Measurements from ENCODE around the gene SESTD1.

The SESTD1 gene

GRCh38 chr2:179264368-179265081 is at the start of gene SESTD1:
Gene SESTD1 (minus strand): TSS chr2:179264832. CDS start chr2:179191841, 72,991 bp downstream.
- DNase-seq (ENCODE audit: insufficient read length, low spot score) (no peak), FAIRE-seq (peak; percentile 59)

DNA sequence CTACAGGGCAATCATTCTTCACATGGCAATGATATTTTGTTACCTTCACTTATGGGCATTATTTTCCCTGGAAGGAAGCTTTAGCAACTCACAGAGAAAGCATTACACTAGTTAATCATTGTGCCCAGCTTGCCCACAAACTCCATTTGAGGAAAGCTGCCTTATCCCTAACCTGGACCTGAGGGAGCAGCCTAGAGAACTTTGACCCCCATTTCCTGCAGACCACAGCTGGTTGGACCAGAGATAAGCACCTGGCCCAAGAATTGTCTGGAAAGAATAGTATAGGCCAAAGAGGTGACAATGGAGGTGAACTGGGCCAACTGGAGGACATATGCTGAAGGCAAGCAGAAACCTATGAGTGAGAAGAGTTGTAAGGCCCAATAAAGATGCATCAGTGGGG is 48.4 kb upstream of the SESTD1 start:
- no peak for FAIRE-seq
- DNase-seq (ENCODE audit: insufficient read length, low spot score) = no peak

- FAIRE-seq = no peak
- DNase-seq (ENCODE audit: insufficient read length, low spot score) = no peak
Measured at GRCh38 chr2:179311101-179311500, 46.5 kb upstream of the SESTD1 start.

DNA sequence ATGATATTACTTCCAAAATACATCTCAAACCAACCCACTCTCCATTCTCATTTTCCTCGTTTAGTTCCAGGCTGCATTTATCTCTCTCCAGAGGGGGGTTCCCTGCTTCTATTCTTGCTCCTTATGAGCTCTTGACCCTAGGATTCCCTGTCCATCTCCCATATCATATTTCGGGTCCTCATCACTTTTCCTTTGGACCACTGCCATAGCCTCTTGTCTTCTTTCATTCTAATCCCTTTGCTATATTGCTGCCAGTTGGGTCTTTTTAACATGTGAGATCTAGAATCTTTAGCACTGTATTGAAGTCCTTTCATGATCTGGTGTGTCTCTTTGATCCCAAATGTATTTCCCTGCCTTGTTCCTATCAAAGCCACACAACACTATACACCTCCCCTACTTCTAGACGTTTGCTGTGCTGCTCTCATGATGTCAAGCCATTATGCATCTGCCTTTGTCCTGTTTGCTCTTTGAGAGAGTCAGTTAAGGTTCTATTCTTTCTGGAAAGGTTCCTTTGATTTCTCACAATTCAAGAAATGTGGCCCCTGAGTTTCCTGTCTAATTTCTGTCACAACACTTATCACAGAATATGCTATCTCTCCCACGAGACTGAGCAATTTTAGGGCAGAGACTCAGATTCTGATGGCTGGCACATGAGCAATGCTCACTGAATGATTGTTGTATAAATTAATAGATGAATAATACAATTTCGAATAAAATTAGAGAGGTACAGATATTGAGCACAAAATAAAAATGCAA is 43.2 kb upstream of the SESTD1 start:
- no peak for DNase-seq (ENCODE audit: insufficient read length, low spot score)
- FAIRE-seq = no peak

GRCh38 chr2:179305125-179305524 is 40.5 kb upstream of the SESTD1 start:
- FAIRE-seq (no peak), DNase-seq (ENCODE audit: insufficient read length, low spot score) (no peak)

GRCh38 chr2:179304424-179304823 is 39.8 kb upstream of the SESTD1 start:
- no peak for FAIRE-seq
- DNase-seq (ENCODE audit: insufficient read length, low spot score) = no peak

DNA sequence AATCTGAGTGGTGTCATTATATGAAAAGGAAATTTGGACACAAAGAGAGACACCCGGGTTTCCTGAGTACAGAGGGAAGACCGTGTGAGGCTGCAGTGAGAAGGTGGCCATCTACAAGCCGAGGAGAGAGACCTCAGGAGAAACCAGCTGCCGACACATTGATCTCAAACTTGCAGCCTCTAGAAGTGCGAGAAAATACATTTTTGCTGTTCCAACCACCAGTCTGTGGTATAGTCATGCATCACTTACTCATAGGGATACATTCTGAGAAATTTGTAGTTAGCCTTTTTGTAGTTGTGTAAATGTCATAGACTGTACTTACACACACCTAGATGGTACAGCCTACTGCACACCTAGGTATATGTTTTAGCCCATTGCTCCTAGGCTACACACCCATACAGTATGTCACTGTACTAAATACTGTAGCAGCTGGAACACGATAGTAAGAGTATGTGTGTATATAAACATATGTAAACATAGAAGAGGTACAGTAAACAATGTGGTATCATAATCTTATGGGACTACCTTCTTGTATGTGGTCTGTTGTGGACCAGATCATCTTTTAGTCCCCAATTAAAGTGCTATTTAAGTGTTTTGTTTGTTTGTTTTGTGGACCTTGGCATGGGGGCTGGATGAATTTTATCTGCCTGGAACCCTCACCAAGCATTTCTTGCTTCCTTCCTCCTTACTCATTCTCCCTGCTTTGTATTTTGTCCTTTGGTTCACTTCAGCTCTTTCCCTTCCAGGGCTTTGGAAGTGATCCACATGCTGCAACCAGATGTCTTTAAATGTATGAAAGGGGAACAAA is 38.3 kb upstream of the SESTD1 start:
- no peak for FAIRE-seq
- DNase-seq (ENCODE audit: insufficient read length, low spot score) = no peak

GRCh38 chr2:179302149-179302548 is 37.5 kb upstream of the SESTD1 start:
- DNase-seq (ENCODE audit: insufficient read length, low spot score) (no peak), FAIRE-seq (no peak)

GRCh38 chr2:179298666-179299065 is 34.0 kb upstream of the SESTD1 start:
- FAIRE-seq = no peak
- no peak for DNase-seq (ENCODE audit: insufficient read length, low spot score)

DNA sequence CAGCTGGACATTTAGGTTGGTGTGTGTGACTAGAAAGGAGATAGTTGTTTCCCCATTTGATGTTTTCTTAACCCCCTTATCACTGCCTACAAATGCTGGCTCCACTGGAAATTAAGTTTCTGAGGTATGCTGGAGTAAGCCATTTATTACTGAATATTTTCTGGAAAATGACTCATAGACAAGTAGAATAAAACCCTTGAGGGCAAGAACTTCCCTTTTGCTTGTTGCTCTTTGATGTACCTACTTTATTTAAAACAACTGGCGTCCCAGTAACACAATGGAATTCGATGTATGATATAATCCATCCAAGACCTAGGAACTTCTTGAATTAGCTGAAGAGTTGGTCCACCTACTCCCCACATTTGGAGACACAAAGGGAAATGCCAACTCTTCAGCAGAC is 33.3 kb upstream of the SESTD1 start:
- DNase-seq (ENCODE audit: insufficient read length, low spot score) = no peak
- no peak for FAIRE-seq

- DNase-seq (ENCODE audit: insufficient read length, low spot score) (no peak), FAIRE-seq (no peak)
Measured at GRCh38 chr2:179290329-179290728, 25.7 kb upstream of the SESTD1 start.

GRCh38 chr2:179285060-179285459 is 20.4 kb upstream of the SESTD1 start:
- FAIRE-seq = no peak
- DNase-seq (ENCODE audit: insufficient read length, low spot score) = no peak

- DNase-seq (ENCODE audit: insufficient read length, low spot score) = no peak
- FAIRE-seq = no peak
Measured at GRCh38 chr2:179277429-179278196, 13.0 kb upstream of the SESTD1 start.

DNA sequence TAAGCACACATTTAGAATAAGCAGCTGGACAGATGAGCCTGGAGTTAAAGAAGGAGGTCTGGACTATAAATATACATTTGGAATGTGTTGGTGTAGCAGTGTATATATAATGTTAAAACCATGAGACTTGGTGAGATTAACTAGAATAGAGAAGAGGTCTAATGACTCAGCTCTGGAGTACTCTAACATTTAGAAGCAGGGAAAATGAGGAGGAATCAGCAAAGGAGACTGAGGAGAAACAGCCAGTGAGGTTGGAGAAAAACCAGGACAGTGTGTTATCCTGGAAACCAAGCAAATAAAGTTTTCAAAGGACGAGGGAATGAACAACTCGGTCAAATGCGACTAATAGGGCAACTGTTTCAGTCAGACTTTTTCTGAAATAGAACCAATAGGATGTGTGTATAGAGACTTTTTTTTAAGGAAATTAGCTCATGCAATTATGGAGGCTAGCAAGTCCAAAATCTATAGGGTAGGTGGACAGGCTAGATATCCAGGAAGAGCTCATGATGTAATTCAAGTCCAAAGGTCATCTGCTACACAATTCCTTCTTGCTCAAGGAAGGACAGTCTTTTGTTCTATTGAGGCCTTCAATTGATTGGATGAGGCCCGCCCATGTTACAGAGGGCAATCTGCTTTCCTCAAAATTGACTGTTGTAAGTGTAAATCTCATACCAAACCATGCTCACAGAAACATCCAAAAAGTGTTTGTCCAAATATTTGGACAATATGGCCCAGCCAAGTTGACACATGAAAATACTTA is 10.8 kb upstream of the SESTD1 start:
- DNase-seq (ENCODE audit: insufficient read length, low spot score) (no peak), FAIRE-seq (no peak)

DNA sequence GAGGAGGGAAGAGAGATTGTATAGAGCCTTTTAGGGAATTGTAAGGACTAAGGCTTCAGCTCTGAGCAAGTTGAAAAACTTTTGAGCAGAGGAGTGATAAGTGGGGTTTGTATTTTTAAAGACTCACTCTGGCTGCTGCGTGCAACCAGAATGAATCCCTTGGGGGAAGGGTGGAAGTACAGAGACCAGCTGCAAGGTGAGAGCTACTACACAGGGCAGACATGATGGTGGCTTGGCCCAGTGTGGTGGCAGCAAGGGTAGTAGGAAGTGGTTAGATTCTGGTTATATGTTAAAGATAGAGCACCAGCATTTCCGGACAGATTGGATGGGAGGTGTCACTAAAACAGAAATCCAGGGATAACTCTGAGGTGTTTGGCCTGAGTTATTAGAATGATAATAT is 10.1 kb upstream of the SESTD1 start:
- FAIRE-seq (no peak), DNase-seq (ENCODE audit: insufficient read length, low spot score) (no peak)

GRCh38 chr2:179273461-179273962 is 8.9 kb upstream of the SESTD1 start:
- DNase-seq (ENCODE audit: insufficient read length, low spot score) = no peak
- no peak for FAIRE-seq

DNA sequence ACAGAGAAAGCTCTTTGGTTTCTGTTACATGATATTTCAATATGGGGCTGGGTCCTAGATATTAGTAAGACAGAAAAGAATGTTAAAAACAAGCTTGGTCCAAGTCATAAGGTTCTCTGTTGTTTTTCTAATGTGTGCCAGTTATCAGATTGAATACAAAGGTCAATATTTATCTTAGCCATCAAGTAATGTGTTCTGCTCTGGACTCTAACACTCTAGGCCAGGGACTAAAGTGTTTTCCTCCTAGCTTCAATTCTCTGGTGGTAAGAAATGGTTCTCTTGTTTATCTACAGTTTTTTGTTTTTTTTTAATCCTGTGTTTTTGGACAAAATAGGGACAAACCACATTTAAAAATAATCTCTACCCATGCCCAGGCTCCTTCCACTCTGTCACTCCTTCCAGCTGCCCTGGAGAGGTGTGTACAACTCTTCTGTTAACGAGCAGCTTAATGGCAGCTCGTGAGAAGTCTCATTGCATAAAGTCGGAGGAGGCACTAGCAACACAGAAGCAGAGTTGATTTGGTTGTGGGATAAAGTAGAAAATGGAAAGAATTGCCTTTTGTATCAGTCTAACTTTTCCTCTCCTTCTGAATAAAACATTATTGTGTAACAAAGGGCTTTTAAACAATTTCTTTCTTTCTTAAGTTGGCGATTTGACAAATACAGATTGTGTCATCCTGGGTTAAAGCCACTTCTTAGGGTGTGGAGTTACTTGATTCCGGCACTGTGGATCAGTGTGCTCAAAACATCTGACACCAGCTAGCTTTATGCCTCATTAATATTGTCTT is 8.0 kb upstream of the SESTD1 start:
- FAIRE-seq (no peak), DNase-seq (ENCODE audit: insufficient read length, low spot score) (no peak)

DNA sequence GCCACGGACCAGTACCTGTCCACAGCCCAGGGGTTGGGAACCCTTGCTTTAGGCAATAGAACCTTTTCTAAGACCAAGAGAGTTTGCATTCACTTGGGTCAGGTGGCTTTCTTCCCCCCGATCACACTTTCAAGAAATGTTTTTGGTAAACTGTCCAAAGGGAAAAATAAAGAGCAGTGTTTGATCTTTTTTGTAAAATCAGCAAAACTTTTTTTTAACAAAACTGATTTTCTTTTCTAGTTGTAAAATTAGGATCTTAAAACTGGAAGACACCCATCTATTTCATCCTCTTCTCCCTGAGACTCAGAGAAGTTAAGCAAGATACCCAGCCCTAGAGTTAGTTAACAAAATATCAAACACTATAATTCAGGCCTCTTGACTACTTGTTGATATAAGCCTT is 6.1 kb upstream of the SESTD1 start:
- FAIRE-seq (no peak), DNase-seq (ENCODE audit: insufficient read length, low spot score) (no peak)

All from HTR-8/SVneo (cell line).